Activated CD4-positive, alpha-beta memory T cell treated with anti-CD3 and anti-CD28 coated beads, Interleukin-2, amount 10 ng/mL, durations not matched to agents 7 days and 5 days (primary cell): Measurements from ENCODE around the gene SNX24. TPM values are rescaled to one million over a fixed set of nuclear protein-coding genes. Genes with fewer than 3 reads are reported as not detected.

Source experiments
- CTCF ChIA-PET: fragments of 350-600 bp; sonication (Branson Sonifier 250); formaldehyde crosslinking; loops from one replicate; lab custom pipeline; 2021; ENCODE audit warnings: antibody characterized with exemption, inconsistent platforms; lab: Charles Lee
- POLR2A ChIA-PET: fragments of 350-600 bp; sonication (Branson Sonifier 250); formaldehyde crosslinking; loops from one replicate; lab custom pipeline; 2021; ENCODE audit warnings: antibody characterized with exemption; lab: Charles Lee
- DNase-seq: peaks from one replicate; pipeline ENCODE4 v3.0.0-alpha.2; 2020
- H3K27ac Mint-ChIP-seq: one replicate; pipeline ENCODE4 v1.8.0; 2021; ENCODE audit warnings: mild to moderate bottlenecking, mixed read lengths
- H3K27me3 Mint-ChIP-seq: one replicate; pipeline ENCODE4 v1.8.0; 2021; ENCODE audit warnings: mixed read lengths
- H3K36me3 Mint-ChIP-seq: one replicate; pipeline ENCODE4 v1.8.0; 2021; ENCODE audit warnings: low read depth, mixed read lengths
- H3K4me1 Mint-ChIP-seq: one replicate; pipeline ENCODE4 v1.8.0; 2021; ENCODE audit warnings: mixed read lengths
- H3K4me3 Mint-ChIP-seq: one replicate; pipeline ENCODE4 v1.8.0; 2021; ENCODE audit warnings: mild to moderate bottlenecking, mixed read lengths
- H3K9me3 Mint-ChIP-seq: one replicate; pipeline ENCODE4 v1.8.0; 2021; ENCODE audit warnings: mixed read lengths
- total RNA-seq, 2 experiments: library from RNA; stranded (reverse); gene quantifications; one replicate each; pipeline ENCODE4 v1.2.3, GENCODE V29; 2021

The SNX24 gene
- total RNA-seq, 2 experiments from 2014 or later = 8.8 to 9.2 TPM

DNA sequence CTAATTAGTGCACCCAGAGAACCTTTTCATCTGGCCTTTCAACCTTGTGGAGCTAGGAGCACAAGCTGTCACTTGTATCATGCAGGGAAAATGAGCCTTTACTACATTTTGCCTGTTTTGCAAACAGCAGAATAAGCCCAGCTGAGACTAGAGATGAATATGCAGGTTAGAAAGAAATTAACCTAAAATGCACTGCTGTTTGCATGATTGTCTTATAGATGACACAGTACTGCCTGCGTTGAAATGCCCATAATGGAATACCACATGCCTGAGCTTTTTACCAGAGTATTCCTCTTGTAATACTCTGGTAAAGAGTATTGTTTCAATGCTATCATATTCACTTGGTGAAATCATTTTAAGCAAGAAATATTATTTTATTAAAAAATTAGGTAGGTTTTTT is 90.7 kb downstream of the SNX24 start:
- no peak overlapping the region for H3K4me3 Mint-ChIP-seq
- no peaks in the 10 kb centered on the region for H3K36me3 Mint-ChIP-seq
- H3K27ac Mint-ChIP-seq = no peak overlapping the region
- no peaks in the 10 kb centered on the region for H3K4me1 Mint-ChIP-seq
- no peaks in the 10 kb centered on the region for H3K9me3 Mint-ChIP-seq
- H3K27me3 Mint-ChIP-seq = no peaks in the 10 kb centered on the region
- no peak for DNase-seq
- ChIA-PET POLR2A (no interaction called here), CTCF (interaction anchor here (0.7 kb wide), 1 partner anchor 9 kb away, joined by 3 read pairs; no protein-coding TSS in a partner anchor)

DNA sequence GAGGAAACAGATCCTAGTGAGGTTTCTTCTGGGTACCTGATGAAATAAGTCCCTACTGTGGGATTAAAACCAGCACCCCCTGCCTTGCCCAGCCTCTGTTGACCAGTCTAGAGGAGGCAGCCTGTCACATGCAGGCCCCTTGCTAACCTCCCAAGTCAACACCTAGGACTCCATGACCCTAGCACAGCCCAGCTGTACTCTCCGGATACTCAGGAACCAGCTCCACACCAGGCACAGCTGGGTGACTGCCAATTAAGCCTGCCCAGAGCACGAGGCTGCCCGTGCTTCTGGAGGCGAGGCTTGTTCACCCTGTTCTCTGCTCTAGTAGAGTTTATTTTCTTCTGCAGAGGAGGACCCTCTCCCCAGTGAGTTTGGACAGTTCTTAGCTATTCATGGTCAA is 92.5 kb downstream of the SNX24 start:
- ChIA-PET POLR2A (no interaction called here), CTCF (no interaction called here)
- Mint-ChIP-seq H3K4me3 (no peak overlapping the region), H3K27ac (no peak overlapping the region), H3K4me1 (peaks cover under 1% of the 10 kb centered on the region), H3K36me3 (no peaks in the 10 kb centered on the region), H3K9me3 (no peaks in the 10 kb centered on the region), H3K27me3 (no peaks in the 10 kb centered on the region)
- DNase-seq = no peak

DNA sequence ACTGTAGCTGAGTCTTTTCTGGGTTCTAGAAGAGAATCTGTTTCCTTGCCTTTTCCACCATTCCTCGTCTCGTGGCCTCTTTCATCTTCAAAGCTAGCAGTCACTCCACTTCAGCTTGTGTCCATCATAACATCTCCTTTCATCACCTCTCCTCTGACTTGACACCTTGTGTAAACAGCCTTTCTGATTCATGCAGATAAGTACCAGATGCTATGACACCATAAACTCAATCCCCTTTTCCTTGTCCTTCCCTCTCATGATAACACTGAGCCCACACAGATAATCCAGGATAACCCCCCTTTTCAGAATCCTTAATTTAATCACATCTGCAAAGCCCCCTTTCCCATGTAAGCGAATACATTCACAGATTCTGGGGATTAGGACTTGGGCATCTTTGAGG is 95.5 kb downstream of the SNX24 start:
- peaks cover 5% of the 10 kb centered on the region for H3K4me1 Mint-ChIP-seq
- H3K27me3 Mint-ChIP-seq = no peaks in the 10 kb centered on the region
- no peaks in the 10 kb centered on the region for H3K9me3 Mint-ChIP-seq
- H3K27ac Mint-ChIP-seq = no peak overlapping the region
- ChIA-PET POLR2A (no interaction called here), CTCF (no interaction called here)
- H3K36me3 Mint-ChIP-seq = no peaks in the 10 kb centered on the region
- no peak for DNase-seq
- no peak overlapping the region for H3K4me3 Mint-ChIP-seq

DNA sequence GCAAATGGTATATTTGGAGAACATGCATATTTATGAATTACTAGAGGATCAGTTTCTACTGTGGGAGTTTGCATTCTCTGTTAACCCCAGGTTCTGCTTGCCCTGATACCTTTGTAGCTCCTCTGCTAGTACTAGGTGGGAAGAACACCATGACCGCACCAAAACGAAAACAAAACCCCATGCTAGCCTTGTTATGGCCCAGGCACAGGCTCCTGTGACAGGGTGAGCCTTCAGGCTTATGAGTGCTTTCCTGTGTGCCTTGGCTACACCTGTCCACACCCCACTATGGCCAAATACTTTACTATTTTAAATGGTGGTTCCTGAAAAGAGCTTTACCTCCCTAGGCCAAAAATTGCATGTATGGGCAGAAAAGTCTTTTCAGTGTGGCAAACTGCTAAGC is 96.3 kb downstream of the SNX24 start:
- no peaks in the 10 kb centered on the region for H3K27me3 Mint-ChIP-seq
- H3K4me3 Mint-ChIP-seq = no peak overlapping the region
- POLR2A ChIA-PET = no interaction called here
- peaks cover 5% of the 10 kb centered on the region for H3K4me1 Mint-ChIP-seq
- H3K9me3 Mint-ChIP-seq = no peaks in the 10 kb centered on the region
- no peak for DNase-seq
- CTCF ChIA-PET = no interaction called here
- no peak overlapping the region for H3K27ac Mint-ChIP-seq
- H3K36me3 Mint-ChIP-seq = no peaks in the 10 kb centered on the region

DNA sequence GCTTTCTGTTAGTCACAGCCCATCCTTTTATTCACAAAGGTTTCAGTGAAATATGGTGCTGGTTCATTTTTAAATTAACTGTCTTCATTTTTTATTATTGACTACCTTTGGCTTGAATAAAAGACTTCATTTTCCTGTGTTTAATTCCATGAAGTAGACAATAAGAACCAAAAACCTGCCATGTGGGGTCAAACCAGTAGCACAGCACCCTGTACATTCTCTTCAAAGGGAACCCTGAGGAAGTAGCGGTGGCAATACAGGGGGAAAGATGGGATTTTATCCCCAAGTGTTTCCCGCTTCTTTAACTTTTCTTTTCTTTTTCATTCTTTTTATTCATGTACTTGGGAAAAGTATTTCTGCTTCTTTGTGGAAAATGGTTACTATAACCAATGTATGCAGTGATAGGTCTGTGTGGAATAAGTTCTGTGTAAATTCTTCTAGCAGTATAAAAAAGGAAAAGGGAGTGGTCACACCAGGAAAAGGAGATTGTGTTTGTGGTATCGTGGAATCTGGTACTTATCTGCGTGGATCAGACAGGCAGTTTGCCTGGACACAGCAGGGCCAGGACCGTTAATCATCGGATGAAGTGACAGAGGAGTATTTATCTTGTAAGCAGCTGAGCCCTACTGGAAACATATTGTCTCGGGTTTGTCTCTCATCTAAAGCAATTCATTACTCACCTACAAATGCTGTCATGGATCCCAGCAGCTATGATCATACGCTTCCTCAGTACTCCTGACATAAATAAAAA is 96.9 kb downstream of the SNX24 start:
- no peak for DNase-seq
- no peak overlapping the region for H3K4me3 Mint-ChIP-seq
- CTCF ChIA-PET = no interaction called here
- no peaks in the 10 kb centered on the region for H3K27me3 Mint-ChIP-seq
- H3K27ac Mint-ChIP-seq = no peak overlapping the region
- H3K36me3 Mint-ChIP-seq = no peaks in the 10 kb centered on the region
- H3K9me3 Mint-ChIP-seq = no peaks in the 10 kb centered on the region
- POLR2A ChIA-PET = no interaction called here
- peaks cover 5% of the 10 kb centered on the region for H3K4me1 Mint-ChIP-seq

DNA sequence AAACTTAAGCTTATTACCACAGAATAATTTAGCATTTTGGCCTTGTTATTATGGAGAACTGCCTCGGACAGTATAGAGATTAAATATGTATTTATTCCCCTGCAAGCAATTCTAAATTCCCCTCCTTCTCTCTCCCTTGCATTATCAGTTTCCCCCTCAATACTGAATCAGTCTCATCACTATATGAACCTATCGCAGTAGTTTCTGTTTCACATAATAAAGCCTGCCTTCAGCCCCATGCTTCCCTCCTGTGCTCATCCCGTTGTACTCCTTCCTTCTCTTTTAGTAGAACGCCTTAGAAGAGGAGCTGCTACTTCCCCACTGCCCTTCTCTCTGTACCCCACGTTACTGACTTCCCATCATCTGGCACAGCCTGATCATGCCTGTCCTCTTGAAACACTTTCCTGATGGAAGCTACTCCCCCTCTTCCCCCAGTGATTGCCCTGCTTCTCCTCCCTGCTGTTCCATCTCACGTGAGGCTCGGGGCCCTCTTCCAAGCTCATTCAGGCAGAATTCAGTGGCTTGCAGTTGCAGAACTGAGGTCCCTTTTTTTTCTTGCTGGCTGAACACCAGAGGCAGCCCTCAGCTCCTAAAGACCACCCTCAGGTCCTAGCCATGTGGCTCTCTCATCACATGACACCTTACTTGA is 97.8 kb downstream of the SNX24 start:
- Mint-ChIP-seq H3K36me3 (no peaks in the 10 kb centered on the region), H3K27ac (no peak overlapping the region), H3K27me3 (no peaks in the 10 kb centered on the region), H3K4me1 (peaks cover 5% of the 10 kb centered on the region), H3K4me3 (no peak overlapping the region), H3K9me3 (no peaks in the 10 kb centered on the region)
- DNase-seq = no peak
- ChIA-PET CTCF (no interaction called here), POLR2A (no interaction called here)

DNA sequence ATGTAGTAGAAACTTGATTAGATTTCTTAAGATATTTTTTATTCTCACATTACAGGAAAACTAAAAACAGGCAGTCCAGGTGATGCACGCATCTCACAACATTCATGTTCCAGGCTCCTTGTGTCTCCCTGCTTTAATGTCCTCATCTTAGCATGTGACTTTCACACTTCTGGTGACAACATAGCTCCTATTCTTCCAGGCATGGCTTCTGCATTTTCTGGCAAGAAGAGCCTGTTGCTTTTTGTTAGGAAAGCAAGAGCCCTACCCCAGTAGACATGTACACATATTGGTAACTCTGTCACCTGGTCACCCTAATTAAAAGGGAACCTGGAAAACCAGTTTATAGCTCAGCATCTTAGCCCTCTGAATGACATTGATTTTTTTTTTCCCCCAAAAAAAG is 98.6 kb downstream of the SNX24 start:
- Mint-ChIP-seq H3K36me3 (no peaks in the 10 kb centered on the region), H3K9me3 (no peaks in the 10 kb centered on the region), H3K27me3 (no peaks in the 10 kb centered on the region), H3K4me1 (peaks cover 5% of the 10 kb centered on the region), H3K27ac (no peak overlapping the region), H3K4me3 (no peak overlapping the region)
- ChIA-PET CTCF (no interaction called here), POLR2A (no interaction called here)
- DNase-seq = no peak

DNA sequence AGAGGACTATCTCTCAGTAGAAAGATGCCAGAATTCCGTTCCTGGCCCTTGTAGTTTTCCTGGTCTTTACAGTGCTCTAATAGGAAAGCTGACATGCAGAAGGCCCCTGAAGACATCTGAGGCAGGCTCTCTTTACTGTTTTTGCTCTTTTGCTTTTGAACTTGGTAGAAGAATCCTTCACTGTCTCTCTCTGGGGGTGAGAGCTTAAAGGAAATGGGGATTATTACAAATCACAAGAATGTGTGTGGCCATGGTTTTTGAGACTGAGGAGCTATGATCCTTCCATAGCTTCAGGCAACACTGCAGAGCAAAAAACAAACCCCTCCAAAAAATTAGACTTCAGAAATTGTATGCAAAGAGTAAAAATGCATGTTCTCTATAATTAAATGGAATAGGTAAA is 102.0 kb downstream of the SNX24 start:
- POLR2A ChIA-PET = no interaction called here
- Mint-ChIP-seq H3K4me1 (peaks cover 5% of the 10 kb centered on the region), H3K4me3 (no peak overlapping the region), H3K27ac (no peak overlapping the region), H3K9me3 (no peaks in the 10 kb centered on the region), H3K36me3 (no peaks in the 10 kb centered on the region), H3K27me3 (no peaks in the 10 kb centered on the region)
- CTCF ChIA-PET = no interaction called here
- no peak for DNase-seq

DNA sequence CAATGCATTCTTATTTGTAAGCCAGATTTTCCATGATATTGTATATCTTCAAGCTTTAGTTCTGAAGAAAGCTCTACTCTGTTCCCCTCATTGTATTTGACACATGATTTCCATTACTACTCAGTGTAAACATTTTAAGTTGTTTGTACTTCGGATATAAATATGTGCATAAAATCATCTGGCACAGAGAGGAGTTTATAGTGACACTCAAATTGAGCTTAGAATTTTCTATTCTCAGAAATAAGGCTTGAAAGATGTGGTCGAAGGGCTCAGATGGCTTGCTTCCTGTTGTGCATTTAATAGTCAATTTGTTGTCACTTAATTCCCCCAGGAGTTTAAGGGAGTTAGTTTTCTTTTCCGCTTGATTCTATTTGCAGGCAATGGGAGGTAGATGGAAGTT is 102.4 kb downstream of the SNX24 start:
- Mint-ChIP-seq H3K9me3 (no peaks in the 10 kb centered on the region), H3K27me3 (no peaks in the 10 kb centered on the region), H3K4me1 (peaks cover 5% of the 10 kb centered on the region), H3K36me3 (no peaks in the 10 kb centered on the region), H3K27ac (no peak overlapping the region), H3K4me3 (no peak overlapping the region)
- CTCF ChIA-PET = no interaction called here
- POLR2A ChIA-PET = no interaction called here
- DNase-seq = no peak

DNA sequence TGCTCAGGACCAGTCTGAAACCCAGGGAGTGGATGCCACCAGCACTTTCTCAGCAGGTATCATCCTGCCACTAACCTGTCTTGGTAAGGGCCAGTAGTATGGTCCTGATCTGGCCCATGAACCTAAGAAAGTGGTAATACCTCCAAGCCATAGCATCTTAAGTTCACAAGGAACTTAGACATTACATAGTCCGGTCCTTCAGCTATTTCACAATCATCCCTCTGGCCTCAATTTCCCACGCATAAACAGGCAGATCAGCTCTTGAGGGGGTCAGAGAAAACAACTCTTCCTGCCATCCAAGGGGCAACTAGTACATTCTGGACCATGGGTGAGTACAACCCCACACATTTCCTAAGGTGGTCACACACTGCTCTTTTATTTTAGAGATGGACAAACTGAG is 102.9 kb downstream of the SNX24 start:
- ChIA-PET CTCF (no interaction called here), POLR2A (no interaction called here)
- no peak for DNase-seq
- Mint-ChIP-seq H3K36me3 (no peaks in the 10 kb centered on the region), H3K4me1 (peaks cover 1% of the 10 kb centered on the region), H3K27ac (no peak overlapping the region), H3K9me3 (no peaks in the 10 kb centered on the region), H3K4me3 (no peak overlapping the region), H3K27me3 (no peaks in the 10 kb centered on the region)

DNA sequence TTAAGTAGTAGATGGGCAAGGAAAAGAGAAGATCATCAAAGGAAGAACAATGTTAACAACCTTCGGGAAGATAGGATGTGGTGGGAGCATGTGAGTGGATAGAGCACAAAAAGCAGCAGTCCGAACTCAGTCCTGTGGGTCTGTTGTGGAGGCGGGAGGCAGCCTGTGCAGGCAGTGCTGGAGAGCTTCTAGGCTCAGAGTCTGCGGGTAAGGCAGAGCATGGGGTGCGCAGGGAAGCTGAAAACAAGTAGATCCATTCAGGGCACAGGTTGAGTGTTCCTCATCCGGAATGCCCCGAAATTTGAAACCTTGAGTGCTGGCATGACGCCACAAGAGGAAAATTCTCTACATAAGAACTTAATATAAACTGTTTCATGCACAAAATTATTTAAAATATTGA is 106.2 kb downstream of the SNX24 start:
- H3K27me3 Mint-ChIP-seq = no peaks in the 10 kb centered on the region
- H3K36me3 Mint-ChIP-seq = peaks cover 1% of the 10 kb centered on the region
- H3K4me1 Mint-ChIP-seq = no peaks in the 10 kb centered on the region
- ChIA-PET CTCF (no interaction called here), POLR2A (no interaction called here)
- H3K9me3 Mint-ChIP-seq = no peaks in the 10 kb centered on the region
- H3K27ac Mint-ChIP-seq = no peak overlapping the region
- H3K4me3 Mint-ChIP-seq = no peak overlapping the region
- DNase-seq = no peak

DNA sequence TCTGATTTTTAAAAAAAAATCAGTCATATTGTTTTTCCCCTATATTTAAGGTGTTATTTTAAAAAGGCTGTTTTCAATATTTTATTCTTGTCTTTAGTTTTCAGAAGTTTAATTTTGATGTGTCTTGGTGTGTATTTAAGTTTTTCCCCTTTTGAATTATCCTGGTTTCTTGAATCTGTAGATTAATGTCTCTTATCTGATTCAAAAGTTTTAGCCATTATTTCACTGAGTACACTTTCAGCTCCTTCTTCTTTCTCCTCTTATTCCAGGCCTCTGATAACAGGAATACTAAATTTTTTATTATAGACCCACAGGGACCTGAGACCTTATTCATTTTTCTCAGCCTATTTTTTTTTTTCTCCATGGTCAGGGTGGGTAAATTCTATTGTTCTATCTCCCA is 109.3 kb downstream of the SNX24 start:
- ChIA-PET CTCF (no interaction called here), POLR2A (no interaction called here)
- Mint-ChIP-seq H3K27ac (no peak overlapping the region), H3K27me3 (no peaks in the 10 kb centered on the region), H3K4me1 (no peaks in the 10 kb centered on the region), H3K9me3 (no peaks in the 10 kb centered on the region), H3K4me3 (no peak overlapping the region), H3K36me3 (peaks cover 3% of the 10 kb centered on the region)
- no peak for DNase-seq

DNA sequence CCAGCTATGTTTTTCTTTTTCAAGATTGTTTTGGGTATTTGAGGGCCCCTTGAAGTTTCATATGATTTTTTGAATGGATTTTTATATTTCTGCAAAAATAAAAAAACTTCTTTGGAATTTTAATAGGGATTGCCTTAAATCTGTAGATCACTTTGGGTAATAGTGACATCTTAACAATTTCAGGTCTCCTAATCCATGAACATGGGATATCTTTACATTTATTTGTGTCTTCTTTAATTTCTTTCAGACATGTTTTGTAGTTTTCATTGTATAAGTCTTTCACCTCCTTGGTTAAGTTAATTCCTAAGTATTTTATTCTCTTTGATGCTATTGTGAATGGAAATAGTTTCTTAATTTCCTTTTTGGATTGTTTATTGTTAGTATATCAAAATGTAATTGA is 112.0 kb downstream of the SNX24 start:
- Mint-ChIP-seq H3K4me3 (no peak overlapping the region), H3K27ac (no peak overlapping the region), H3K36me3 (peaks cover 3% of the 10 kb centered on the region), H3K4me1 (no peaks in the 10 kb centered on the region), H3K27me3 (no peaks in the 10 kb centered on the region), H3K9me3 (no peaks in the 10 kb centered on the region)
- DNase-seq = no peak
- ChIA-PET CTCF (no interaction called here), POLR2A (no interaction called here)
